ENCODE data around the gene SHROOM1. TPM values are rescaled to one million over a fixed set of nuclear protein-coding genes. Genes with fewer than 3 reads are reported as not detected.

SHROOM1 gene
- total RNA-seq, 1 experiment from 2014 or later, result 23.3 TPM

- Histone ChIP-seq H3K36me3 (ENCODE audit: low read depth) (no peaks in the 10 kb centered on the region), H3K4me1 (replicated peaks; ENCODE audit: insufficient read depth) (peaks cover 21% of the 10 kb centered on the region), H3K27me3 (ENCODE audit: insufficient read depth, low read depth) (no peaks in the 10 kb centered on the region), H4K20me1 (ENCODE audit: insufficient read depth) (no peaks in the 10 kb centered on the region), H2AFZ (no peak overlapping the region), H3K4me2 (no peak overlapping the region), H3K4me3 (no peak overlapping the region), H3K9me3 (ENCODE audit: insufficient read depth, low read depth) (no peaks in the 10 kb centered on the region), H3K27ac (no peak overlapping the region), H3F3A (ENCODE audit: insufficient read depth, low read depth) (peaks cover 20% of the 10 kb centered on the region; the same call in 1 of the 2 replicates), H3K79me2 (ENCODE audit: low read depth) (no peaks in the 10 kb centered on the region), H3K9me2 (ENCODE audit: insufficient read depth) (no peaks in the 10 kb centered on the region)
- TF ChIP-seq CTCF (conservative IDR thresholded peaks at IDR 0.05), result no peak
- no peak for TF ChIP-seq EZH2 (IDR thresholded peaks at IDR 0.05; ENCODE audit: low read depth)
- no TSS peak for BruUV-seq (replicated peaks)
- intact Hi-C loops (cut with micrococcal nuclease; ENCODE audit: unreplicated experiment), result no loop called here
- POLR2A ChIA-PET (ENCODE audit: unreplicated experiment), result no interaction called here
- CTCF ChIA-PET, result interaction anchor here (0.6 kb wide), 2 partner anchors 14 to 112 kb away, joined by 3 read pairs; no protein-coding TSS in a partner anchor
- DNase-seq, result no peak
These were observed 13.4 kb downstream of the SHROOM1 start for GRCh38 chr5:132817011-132817410.

GRCh38 chr5:132816554-132816953 lies 13.9 kb downstream of the SHROOM1 start:
- ChIA-PET CTCF (no interaction called here), POLR2A (ENCODE audit: unreplicated experiment) (no interaction called here)
- H3K9me2 ChIP-seq (ENCODE audit: insufficient read depth), result no peaks in the 10 kb centered on the region
- TF ChIP-seq CTCF (conservative IDR thresholded peaks at IDR 0.05), result no peak
- TF ChIP-seq EZH2 (IDR thresholded peaks at IDR 0.05; ENCODE audit: low read depth), result no peak
- no TSS peak for BruUV-seq (replicated peaks)
- no peak overlapping the region for H3K4me3 ChIP-seq
- DNase-seq, result no peak
- intact Hi-C loops (cut with micrococcal nuclease; ENCODE audit: unreplicated experiment), result no loop called here
- H3K79me2 ChIP-seq (ENCODE audit: low read depth), result no peaks in the 10 kb centered on the region
- H3K4me1 ChIP-seq (replicated peaks; ENCODE audit: insufficient read depth), result peaks cover 21% of the 10 kb centered on the region
- H3K27ac ChIP-seq, result no peak overlapping the region
- no peaks in the 10 kb centered on the region for H4K20me1 ChIP-seq (ENCODE audit: insufficient read depth)
- no peak overlapping the region for H2AFZ ChIP-seq
- no peaks in the 10 kb centered on the region for H3K36me3 ChIP-seq (ENCODE audit: low read depth)
- H3K4me2 ChIP-seq, result no peak overlapping the region
- H3F3A ChIP-seq (ENCODE audit: insufficient read depth, low read depth), result peaks cover 20% of the 10 kb centered on the region; the same call in 1 of the 2 replicates
- H3K9me3 ChIP-seq (ENCODE audit: insufficient read depth, low read depth), result no peaks in the 10 kb centered on the region
- no peaks in the 10 kb centered on the region for H3K27me3 ChIP-seq (ENCODE audit: insufficient read depth, low read depth)

- ChIA-PET POLR2A (ENCODE audit: unreplicated experiment) (no interaction called here), CTCF (no interaction called here)
- no peak for DNase-seq
- Histone ChIP-seq H3K9me2 (ENCODE audit: insufficient read depth) (no peaks in the 10 kb centered on the region), H3K4me1 (replicated peaks; ENCODE audit: insufficient read depth) (peaks cover 21% of the 10 kb centered on the region), H2AFZ (no peak overlapping the region), H3K27me3 (ENCODE audit: insufficient read depth, low read depth) (no peaks in the 10 kb centered on the region), H3K36me3 (ENCODE audit: low read depth) (no peaks in the 10 kb centered on the region), H3K27ac (no peak overlapping the region), H3K4me2 (no peak overlapping the region), H4K20me1 (ENCODE audit: insufficient read depth) (no peaks in the 10 kb centered on the region), H3K4me3 (no peak overlapping the region), H3K9me3 (ENCODE audit: insufficient read depth, low read depth) (no peaks in the 10 kb centered on the region), H3K79me2 (ENCODE audit: low read depth) (no peaks in the 10 kb centered on the region), H3F3A (ENCODE audit: insufficient read depth, low read depth) (peaks cover 18% of the 10 kb centered on the region; the same call in 1 of the 2 replicates)
- TF ChIP-seq CTCF (conservative IDR thresholded peaks at IDR 0.05) (no peak), EZH2 (IDR thresholded peaks at IDR 0.05; ENCODE audit: low read depth) (no peak)
- intact Hi-C loops (cut with micrococcal nuclease; ENCODE audit: unreplicated experiment), result no loop called here
- BruUV-seq (replicated peaks), result no TSS peak
These were observed 14.4 kb downstream of the SHROOM1 start for GRCh38 chr5:132816083-132816482.
